HG02943 (cell line): ENCODE measurements around the gene AURKA.
"Not testable (repeated sequence)": the region's sequence is repeated elsewhere in the genome, so short reads cannot be mapped to it uniquely, and the experiment has no call there.

Experiments
- ATAC-seq: cut with Tn5 transposase; IDR thresholded peaks from one replicate; pipeline ENCODE4 v1.9.1; 2021; ENCODE audit warnings: mild to moderate bottlenecking, low read depth, moderate library complexity; ENCODE audit not compliant: unreplicated experiment

Gene AURKA

GRCh38 chr20:56391596-56392131, 351 bp downstream of the AURKA start:
- peak; percentile 45 for ATAC-seq

GRCh38 chr20:56391037-56391436, 978 bp downstream of the AURKA start:
- no peak for ATAC-seq

GRCh38 chr20:56390396-56390795, 1.6 kb downstream of the AURKA start:
- not testable (repeated sequence) for ATAC-seq

GRCh38 chr20:56389807-56390206, 2.2 kb downstream of the AURKA start:
- ATAC-seq: no peak

GRCh38 chr20:56388882-56389281, 3.1 kb downstream of the AURKA start:
- no peak for ATAC-seq

GRCh38 chr20:56386219-56386618, 5.8 kb downstream of the AURKA start:
- ATAC-seq: no peak

GRCh38 chr20:56385130-56385529, 6.9 kb downstream of the AURKA start:
- ATAC-seq: no peak

- ATAC-seq: no peak
Observed at GRCh38 chr20:56383334-56383733, 8.7 kb downstream of the AURKA start.

GRCh38 chr20:56382696-56383095, 9.3 kb downstream of the AURKA start:
- no peak for ATAC-seq

GRCh38 chr20:56381501-56381900, 10.5 kb downstream of the AURKA start:
- ATAC-seq: no peak

GRCh38 chr20:56380375-56380774, 11.6 kb downstream of the AURKA start:
- ATAC-seq: no peak

GRCh38 chr20:56378386-56378785, 13.6 kb downstream of the AURKA start:
- ATAC-seq: no peak

GRCh38 chr20:56376331-56376730, 15.7 kb downstream of the AURKA start:
- ATAC-seq: no peak

- no peak for ATAC-seq
Observed at GRCh38 chr20:56373942-56374341, 18.1 kb downstream of the AURKA start.

GRCh38 chr20:56372850-56373249, 19.2 kb downstream of the AURKA start:
- no peak for ATAC-seq

GRCh38 chr20:56371977-56372376, 20.0 kb downstream of the AURKA start:
- no peak for ATAC-seq

GRCh38 chr20:56369179-56369578, 22.8 kb downstream of the AURKA start:
- no peak for ATAC-seq

GRCh38 chr20:56368351-56369134, 23.5 kb downstream of the AURKA start:
- no peak for ATAC-seq

GRCh38 chr20:56363491-56363890, 28.5 kb downstream of the AURKA start:
- ATAC-seq: no peak

GRCh38 chr20:56362833-56363413, 29.1 kb downstream of the AURKA start:
- no peak for ATAC-seq

- ATAC-seq: no peak
Observed at GRCh38 chr20:56361900-56362299, 30.1 kb downstream of the AURKA start.

- ATAC-seq: no peak
Observed at GRCh38 chr20:56360908-56361205, 31.2 kb downstream of the AURKA start.
